Nephron (organoid): Measurements from ENCODE around the gene ITPK1.
"Not testable (repeated sequence)": the region's sequence is repeated elsewhere in the genome, so short reads cannot be mapped to it uniquely, and the experiment has no call there.

Experiments used
- H3K27ac Mint-ChIP-seq, 3 experiments: 2 replicates each; pipeline ENCODE4 v1.8.0; 2020; ENCODE audit warnings: mixed read lengths in 3 of 3, mild to moderate bottlenecking in 2 of 3, moderate library complexity in 1 of 3
- H3K27me3 Mint-ChIP-seq: 2 replicates; pipeline ENCODE4 v1.8.0; 2021; ENCODE audit warnings: low read depth, mild to moderate bottlenecking, moderate library complexity, mixed read lengths
- H3K36me3 Mint-ChIP-seq: 2 replicates; pipeline ENCODE4 v1.8.0; 2020; ENCODE audit warnings: low read depth, mixed read lengths
- H3K4me1 Mint-ChIP-seq: 2 replicates; pipeline ENCODE4 v1.8.0; 2020; ENCODE audit warnings: mixed read lengths
- H3K4me3 Mint-ChIP-seq, 3 experiments: 2 replicates each; pipeline ENCODE4 v1.8.0; 2020; ENCODE audit warnings: mild to moderate bottlenecking in 3 of 3, mixed read lengths in 3 of 3, moderate library complexity in 2 of 3
- H3K9me3 Mint-ChIP-seq: 2 replicates; pipeline ENCODE4 v1.8.0; 2020; ENCODE audit warnings: mixed read lengths
- TF ChIP-seq, protein P1 (sequence below), 3 experiments: fragments of 200-600 bp; sonication (generic); IDR thresholded peaks; one replicate each; pipeline ENCODE4 v1.5.0; 2021; ENCODE audit warnings: antibody characterized with exemption in 3 of 3; ENCODE audit not compliant: unreplicated experiment in 3 of 3

ITPK1 gene

GRCh38 chr14:93109572-93110481 lies 5.9 kb downstream of the ITPK1 start:
- H3K4me3 Mint-ChIP-seq: no peak overlapping the region
- H3K27ac Mint-ChIP-seq: no peak overlapping the region
- H3K9me3 Mint-ChIP-seq: no peaks in the 10 kb centered on the region
- H3K36me3 Mint-ChIP-seq: no peaks in the 10 kb centered on the region
- H3K4me1 Mint-ChIP-seq: peaks cover 18% of the 10 kb centered on the region
- TF ChIP-seq, protein P1, sequence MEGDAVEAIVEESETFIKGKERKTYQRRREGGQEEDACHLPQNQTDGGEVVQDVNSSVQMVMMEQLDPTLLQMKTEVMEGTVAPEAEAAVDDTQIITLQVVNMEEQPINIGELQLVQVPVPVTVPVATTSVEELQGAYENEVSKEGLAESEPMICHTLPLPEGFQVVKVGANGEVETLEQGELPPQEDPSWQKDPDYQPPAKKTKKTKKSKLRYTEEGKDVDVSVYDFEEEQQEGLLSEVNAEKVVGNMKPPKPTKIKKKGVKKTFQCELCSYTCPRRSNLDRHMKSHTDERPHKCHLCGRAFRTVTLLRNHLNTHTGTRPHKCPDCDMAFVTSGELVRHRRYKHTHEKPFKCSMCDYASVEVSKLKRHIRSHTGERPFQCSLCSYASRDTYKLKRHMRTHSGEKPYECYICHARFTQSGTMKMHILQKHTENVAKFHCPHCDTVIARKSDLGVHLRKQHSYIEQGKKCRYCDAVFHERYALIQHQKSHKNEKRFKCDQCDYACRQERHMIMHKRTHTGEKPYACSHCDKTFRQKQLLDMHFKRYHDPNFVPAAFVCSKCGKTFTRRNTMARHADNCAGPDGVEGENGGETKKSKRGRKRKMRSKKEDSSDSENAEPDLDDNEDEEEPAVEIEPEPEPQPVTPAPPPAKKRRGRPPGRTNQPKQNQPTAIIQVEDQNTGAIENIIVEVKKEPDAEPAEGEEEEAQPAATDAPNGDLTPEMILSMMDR (IDR thresholded peaks at IDR 0.05; ENCODE audit: unreplicated experiment in 3 of 3): no peak
- H3K27me3 Mint-ChIP-seq: peaks cover 8% of the 10 kb centered on the region

DNA sequence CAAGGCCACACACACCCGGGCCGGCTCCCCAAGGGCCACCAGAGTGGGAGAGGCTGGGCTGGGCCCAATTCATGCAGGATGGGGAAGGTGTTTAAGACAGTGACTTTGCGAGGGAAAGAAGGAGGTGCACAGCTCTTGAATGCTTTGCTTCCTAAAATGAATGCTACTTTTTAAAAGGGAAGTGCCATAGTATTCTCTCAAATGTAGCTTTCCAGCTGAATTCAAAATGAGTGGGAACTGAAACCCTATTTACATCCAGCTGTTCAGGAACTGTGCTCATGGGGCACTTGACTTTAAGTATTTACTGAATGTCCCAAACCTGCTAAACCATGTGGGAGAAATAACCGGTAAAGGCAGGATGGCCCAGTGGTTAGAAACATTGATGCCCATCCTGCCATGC lies 7.6 kb downstream of the ITPK1 start:
- H3K36me3 Mint-ChIP-seq: no peaks in the 10 kb centered on the region
- peaks cover 8% of the 10 kb centered on the region for H3K27me3 Mint-ChIP-seq
- no peaks in the 10 kb centered on the region for H3K9me3 Mint-ChIP-seq
- H3K27ac Mint-ChIP-seq: no peak overlapping the region
- peaks cover 6% of the 10 kb centered on the region for H3K4me1 Mint-ChIP-seq
- H3K4me3 Mint-ChIP-seq: no peak overlapping the region
- TF ChIP-seq, protein P1 (IDR thresholded peaks at IDR 0.05; ENCODE audit: unreplicated experiment in 3 of 3): no peak

DNA sequence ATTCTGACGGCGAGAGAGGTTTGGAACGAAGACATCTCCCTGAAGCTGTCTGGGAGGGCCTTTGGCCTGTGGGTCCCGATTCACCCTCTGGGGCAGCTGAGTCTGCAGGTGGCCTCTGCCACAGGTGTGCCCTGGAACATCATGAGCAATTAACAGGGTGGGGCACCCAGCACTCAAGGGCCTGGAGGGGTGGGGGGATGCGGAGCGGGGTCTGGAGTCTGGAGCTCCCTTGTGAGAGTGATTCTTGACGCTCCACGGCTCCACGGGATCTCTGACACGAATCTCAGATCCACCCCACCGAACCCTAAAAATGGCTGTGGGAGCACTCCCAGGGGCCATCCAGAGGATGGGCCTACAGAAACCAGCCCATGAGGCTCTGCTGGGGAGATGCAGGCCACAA lies 8.3 kb downstream of the ITPK1 start:
- no peaks in the 10 kb centered on the region for H3K36me3 Mint-ChIP-seq

GRCh38 chr14:93106541-93107156 lies 9.1 kb downstream of the ITPK1 start:
- TF ChIP-seq, protein P1 (IDR thresholded peaks at IDR 0.05; ENCODE audit: unreplicated experiment in 3 of 3): no peak
- Mint-ChIP-seq H3K36me3 (no peaks in the 10 kb centered on the region), H3K4me1 (no peaks in the 10 kb centered on the region), H3K27me3 (peaks cover 8% of the 10 kb centered on the region), H3K27ac (no peak overlapping the region), H3K4me3 (no peak overlapping the region), H3K9me3 (no peaks in the 10 kb centered on the region)

More for the DNA sequence above, 8.3 kb downstream of the ITPK1 start:
- Mint-ChIP-seq H3K27me3 (peaks cover 8% of the 10 kb centered on the region), H3K4me3 (no peak overlapping the region), H3K9me3 (no peaks in the 10 kb centered on the region), H3K4me1 (no peaks in the 10 kb centered on the region), H3K27ac (no peak overlapping the region)
- TF ChIP-seq, protein P1 (IDR thresholded peaks at IDR 0.05; ENCODE audit: unreplicated experiment in 3 of 3): no peak

GRCh38 chr14:93105856-93106255 lies 9.9 kb downstream of the ITPK1 start:
- H3K27me3 Mint-ChIP-seq, H3K36me3 Mint-ChIP-seq, H3K9me3 Mint-ChIP-seq, H3K4me3 Mint-ChIP-seq, H3K27ac Mint-ChIP-seq, H3K4me1 Mint-ChIP-seq: not testable (repeated sequence)

DNA sequence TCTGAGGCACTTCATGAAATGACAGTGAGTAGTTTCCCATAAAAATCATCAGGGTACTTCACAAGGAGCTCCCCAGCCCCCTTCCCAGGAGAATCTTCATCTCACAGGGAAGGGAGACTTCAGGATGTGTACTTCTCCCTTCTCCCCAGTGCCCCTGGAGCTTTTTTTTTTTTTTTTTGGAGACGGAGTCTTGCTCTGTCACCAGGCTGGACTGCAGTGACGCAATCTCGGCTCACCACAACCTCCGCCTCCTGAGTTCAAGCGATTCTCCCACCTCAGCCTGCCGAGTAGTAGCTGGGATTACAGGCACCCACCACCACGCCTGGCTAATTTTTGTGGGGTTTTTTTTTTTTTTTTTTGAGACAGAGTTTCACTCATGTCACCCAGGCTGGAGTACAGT lies 10.4 kb downstream of the ITPK1 start:
- no peak overlapping the region for H3K4me3 Mint-ChIP-seq
- H3K36me3 Mint-ChIP-seq: no peaks in the 10 kb centered on the region
- no peaks in the 10 kb centered on the region for H3K4me1 Mint-ChIP-seq
- TF ChIP-seq, protein P1 (IDR thresholded peaks at IDR 0.05; ENCODE audit: unreplicated experiment in 3 of 3): no peak
- no peak overlapping the region for H3K27ac Mint-ChIP-seq
- no peaks in the 10 kb centered on the region for H3K9me3 Mint-ChIP-seq
- peaks cover 8% of the 10 kb centered on the region for H3K27me3 Mint-ChIP-seq
